ENCODE data around the gene SOX12. TPM values are rescaled to one million over a fixed set of nuclear protein-coding genes. Genes with fewer than 3 reads are reported as not detected.

SOX12 gene
- total and polyA plus RNA-seq, 10 donors, result 3.2 to 12.5 (median 7.0) TPM

- no peak for DNase-seq
- no peak for TF ChIP-seq POLR2AphosphoS5 (IDR thresholded peaks at IDR 0.05)
- TF ChIP-seq CTCF (IDR thresholded peaks at IDR 0.05 in 8 of 11, conservative IDR thresholded peaks at IDR 0.05 in 3 of 11), result no peak
- no peak for TF ChIP-seq POLR2A (IDR thresholded peaks at IDR 0.05)
- no peaks in the 10 kb centered on the region for H3K36me3 ChIP-seq
- peaks cover 0 to 58% (median 27%) of the 10 kb centered on the region in 6 donors for H3K4me1 ChIP-seq
- WGBS, 5 donors, result 59 to 98% (median 88%) methylated on average over 8 of the region's 8 CpGs
- H3K27ac ChIP-seq, result peak overlapping the region in 2 of 8 donors; percentile 13 to 56
- no peaks in the 10 kb centered on the region for H3K9me3 ChIP-seq
- no peaks in the 10 kb centered on the region for H3K27me3 ChIP-seq (replicated peaks in 1 of 7)
- H3K4me3 ChIP-seq, result no peak overlapping the region
- intact Hi-C loops (cut with DNase I; ENCODE audit: low total_unique reads), result no loop called here
Observed at GRCh38 chr20:367486-367887, 42.1 kb downstream of the SOX12 start.

- Histone ChIP-seq H3K27me3 (replicated peaks in 1 of 7) (no peaks in the 10 kb centered on the region), H3K4me3 (no peak overlapping the region), H3K27ac (peak overlapping the region in 3 of 8 donors; percentile 2 to 81 (median 19)), H3K4me1 (peaks cover 0 to 64% (median 34%) of the 10 kb centered on the region in 6 donors), H3K9me3 (no peaks in the 10 kb centered on the region), H3K36me3 (no peaks in the 10 kb centered on the region)
- intact Hi-C loops (cut with DNase I; ENCODE audit: low total_unique reads), result no loop called here
- DNase-seq, result no peak
- WGBS, 5 donors, result 81 to 98% (median 94%) methylated on average over 4 of the region's 4 CpGs
- TF ChIP-seq POLR2A (IDR thresholded peaks at IDR 0.05) (no peak), POLR2AphosphoS5 (IDR thresholded peaks at IDR 0.05) (no peak), CTCF (IDR thresholded peaks at IDR 0.05 in 8 of 11, conservative IDR thresholded peaks at IDR 0.05 in 3 of 11) (no peak)
Observed at GRCh38 chr20:368915-369314, 43.6 kb downstream of the SOX12 start.

- no peak for DNase-seq
- Histone ChIP-seq H3K9me3 (no peaks in the 10 kb centered on the region), H3K4me1 (peaks cover 0 to 57% (median 33%) of the 10 kb centered on the region in 6 donors), H3K27ac (peak overlapping the region in 4 of 8 donors; percentile 1 to 81 (median 64)), H3K27me3 (replicated peaks in 1 of 7) (no peaks in the 10 kb centered on the region), H3K4me3 (no peak overlapping the region), H3K36me3 (no peaks in the 10 kb centered on the region)
- intact Hi-C loops (cut with DNase I; ENCODE audit: low total_unique reads), result no loop called here
- TF ChIP-seq POLR2A (IDR thresholded peaks at IDR 0.05), result no peak
- TF ChIP-seq CTCF (IDR thresholded peaks at IDR 0.05 in 8 of 11, conservative IDR thresholded peaks at IDR 0.05 in 3 of 11), result no peak
- WGBS, 5 donors, result 88 to 92% (median 92%) methylated on average over 7 of the region's 7 CpGs
Observed at GRCh38 chr20:370151-370600, 44.8 kb downstream of the SOX12 start.

GRCh38 chr20:370977-371754, 45.8 kb downstream of the SOX12 start:
- WGBS, 5 donors, result 64 to 82% (median 74%) methylated on average over 6 to 7 of the region's 7 CpGs
- H3K27ac ChIP-seq, result peak overlapping the region; percentile 6 to 81 (median 67)
- peaks cover 0 to 47% (median 28%) of the 10 kb centered on the region in 6 donors for H3K4me1 ChIP-seq
- peak overlapping the region in 1 of 8 donors; percentile 22 for H3K4me3 ChIP-seq
- no peak for DNase-seq
- no peaks in the 10 kb centered on the region for H3K27me3 ChIP-seq (replicated peaks in 1 of 7)
- TF ChIP-seq POLR2AphosphoS5 (IDR thresholded peaks at IDR 0.05) (no peak), POLR2A (IDR thresholded peaks at IDR 0.05) (no peak), CTCF (IDR thresholded peaks at IDR 0.05 in 8 of 11, conservative IDR thresholded peaks at IDR 0.05 in 3 of 11) (no peak)
- no peaks in the 10 kb centered on the region for H3K9me3 ChIP-seq
- intact Hi-C loops (cut with DNase I; ENCODE audit: low total_unique reads), result no loop called here
- H3K36me3 ChIP-seq, result no peaks in the 10 kb centered on the region

Measured in spleen (tissue), 11 donors.